GM19438 (cell line): ENCODE measurements around the gene RAB17.

Experiments
- ATAC-seq: cut with Tn5 transposase; IDR thresholded peaks from one replicate; pipeline ENCODE4 v1.9.1; 2021; ENCODE audit warnings: low read depth; ENCODE audit not compliant: unreplicated experiment

The RAB17 gene

GRCh38 chr2:237590272-237591140, at the start of gene RAB17:
RAB17 (minus strand) TSS chr2:237590734; CDS start chr2:237586154, 4,580 bp downstream.
- ATAC-seq: no peak

GRCh38 chr2:237639836-237640220, 49.3 kb upstream of the RAB17 start:
- no peak for ATAC-seq

GRCh38 chr2:237639052-237639835, 48.7 kb upstream of the RAB17 start:
- ATAC-seq: no peak

GRCh38 chr2:237638176-237638575, 47.6 kb upstream of the RAB17 start:
- ATAC-seq: no peak

- ATAC-seq: no peak
These were observed 47.0 kb upstream of the RAB17 start for GRCh38 chr2:237637429-237638135.

GRCh38 chr2:237636578-237636977, 46.0 kb upstream of the RAB17 start:
- no peak for ATAC-seq

- ATAC-seq: no peak
These were observed 42.6 kb upstream of the RAB17 start for GRCh38 chr2:237633061-237633561.

GRCh38 chr2:237631801-237632585, 41.5 kb upstream of the RAB17 start:
- ATAC-seq: no peak

GRCh38 chr2:237631007-237631785, 40.7 kb upstream of the RAB17 start:
- ATAC-seq: no peak

- no peak for ATAC-seq
These were observed 39.9 kb upstream of the RAB17 start for GRCh38 chr2:237630216-237631000.

- no peak for ATAC-seq
These were observed 39.2 kb upstream of the RAB17 start for GRCh38 chr2:237629739-237630138.

- no peak for ATAC-seq
These were observed 38.6 kb upstream of the RAB17 start for GRCh38 chr2:237629188-237629534.

- no peak for ATAC-seq
These were observed 38.0 kb upstream of the RAB17 start for GRCh38 chr2:237628247-237629187.

GRCh38 chr2:237627441-237628246, 37.1 kb upstream of the RAB17 start, which contains the start of gene LRRFIP1:
LRRFIP1 (plus strand) TSS chr2:237627587; CDS start chr2:237627645, 58 bp downstream.
- no peak for ATAC-seq

GRCh38 chr2:237626813-237627440, 36.4 kb upstream of the RAB17 start:
- no peak for ATAC-seq

GRCh38 chr2:237625777-237626176, 35.2 kb upstream of the RAB17 start:
- ATAC-seq: no peak
